ENCODE results near the gene NEK7.

- no peak for TF ChIP-seq POLR2AphosphoS5 (IDR thresholded peaks at IDR 0.05)
- TF ChIP-seq, protein P1, sequence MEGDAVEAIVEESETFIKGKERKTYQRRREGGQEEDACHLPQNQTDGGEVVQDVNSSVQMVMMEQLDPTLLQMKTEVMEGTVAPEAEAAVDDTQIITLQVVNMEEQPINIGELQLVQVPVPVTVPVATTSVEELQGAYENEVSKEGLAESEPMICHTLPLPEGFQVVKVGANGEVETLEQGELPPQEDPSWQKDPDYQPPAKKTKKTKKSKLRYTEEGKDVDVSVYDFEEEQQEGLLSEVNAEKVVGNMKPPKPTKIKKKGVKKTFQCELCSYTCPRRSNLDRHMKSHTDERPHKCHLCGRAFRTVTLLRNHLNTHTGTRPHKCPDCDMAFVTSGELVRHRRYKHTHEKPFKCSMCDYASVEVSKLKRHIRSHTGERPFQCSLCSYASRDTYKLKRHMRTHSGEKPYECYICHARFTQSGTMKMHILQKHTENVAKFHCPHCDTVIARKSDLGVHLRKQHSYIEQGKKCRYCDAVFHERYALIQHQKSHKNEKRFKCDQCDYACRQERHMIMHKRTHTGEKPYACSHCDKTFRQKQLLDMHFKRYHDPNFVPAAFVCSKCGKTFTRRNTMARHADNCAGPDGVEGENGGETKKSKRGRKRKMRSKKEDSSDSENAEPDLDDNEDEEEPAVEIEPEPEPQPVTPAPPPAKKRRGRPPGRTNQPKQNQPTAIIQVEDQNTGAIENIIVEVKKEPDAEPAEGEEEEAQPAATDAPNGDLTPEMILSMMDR (IDR thresholded peaks at IDR 0.05; ENCODE audit: poor library complexity, severe bottlenecking), result no peak
Observed at GRCh38 chr1:198161718-198162090, 4.9 kb downstream of the NEK7 start.

Data from neural cell (in vitro differentiated cells).